Esophagus squamous epithelium (tissue), 5 donors: ENCODE measurements around the gene SRSF2. TPM values are rescaled to one million over a fixed set of nuclear protein-coding genes. Genes with fewer than 3 reads are reported as not detected.
A peak's percentile ranks its signal among the peaks of the same experiment; 100 is the strongest.

Experiments used
- DNase-seq: peaks from one replicate; lab custom pipeline; 2025; lab: John Stamatoyannopoulos, UW
- H3K27ac ChIP-seq, 4 donors: fragments of 200-600 bp; sonication (generic); one replicate each; pipeline ENCODE4 v1.5.1; 2016 to 2019; ENCODE audit warnings: mild to moderate bottlenecking in 1 of 4
- H3K27me3 ChIP-seq, 4 donors: fragments of 200-600 bp; sonication (generic); 1 replicate in 3 of 4; 2 replicates in 1 of 4; pipeline versions ENCODE4 v1.5.1 to v1.6.0; 2017 to 2021; ENCODE audit warnings: antibody characterized with exemption in 1 of 4
- H3K36me3 ChIP-seq, 3 donors: fragments of 200-600 bp; sonication (generic); one replicate each; pipeline ENCODE4 v1.5.1; 2016 to 2019
- H3K4me1 ChIP-seq, 3 donors: fragments of 200-600 bp; sonication (generic); one replicate each; pipeline ENCODE4 v1.5.1; 2017 to 2019
- H3K4me3 ChIP-seq, 4 donors: fragments of 200-600 bp; sonication (generic); 1 replicate in 3 of 4; 2 replicates in 1 of 4; pipeline ENCODE4 v1.5.1; 2016 to 2019; ENCODE audit warnings: mild to moderate bottlenecking in 2 of 4, moderate library complexity in 1 of 4
- H3K9me3 ChIP-seq, 3 donors: fragments of 200-600 bp; sonication (generic); one replicate each; pipeline ENCODE4 v1.5.1; 2016 to 2019
- POLR2A ChIP-seq, 4 donors: fragments of 450-650 bp; IDR thresholded peaks; one replicate each; pipeline ENCODE4 v1.6.1; 2017; ENCODE audit warnings: antibody characterized with exemption in 4 of 4, mild to moderate bottlenecking in 4 of 4, moderate library complexity in 3 of 4
- WGBS, 2 donors: methylation state at CpG; one replicate each; pipeline ENCODE4 v1.1.5; 2018; 5-methylcytosine and 5-hydroxymethylcytosine counted together
- intact Hi-C: fragments of 100-400 bp; cut with DNase I; formaldehyde crosslinking; loops from one replicate; pipeline ENCODE4 v1.15.0; 2022
- total RNA-seq, 4 donors: library from RNA; depleted of rRNA; stranded (reverse); fragments of >200 nt; gene quantifications; one replicate each; pipeline ENCODE4 v1.1.0, GENCODE V29; 2016
- TF ChIP-seq, protein P1 (sequence below), 6 experiments: fragments of 450-650 bp in 4 of 6; fragments of 200-600 bp in 2 of 6; sonication (generic) in 2 of 6; IDR thresholded peaks; one replicate each; pipeline ENCODE4 v1.5.1; 2016 to 2019; ENCODE audit warnings: antibody characterized with exemption in 6 of 6, mild to moderate bottlenecking in 4 of 6, moderate library complexity in 4 of 6
- donor health status: DM: yes; HTN: yes; CAD: no.

The SRSF2 gene, protein sequence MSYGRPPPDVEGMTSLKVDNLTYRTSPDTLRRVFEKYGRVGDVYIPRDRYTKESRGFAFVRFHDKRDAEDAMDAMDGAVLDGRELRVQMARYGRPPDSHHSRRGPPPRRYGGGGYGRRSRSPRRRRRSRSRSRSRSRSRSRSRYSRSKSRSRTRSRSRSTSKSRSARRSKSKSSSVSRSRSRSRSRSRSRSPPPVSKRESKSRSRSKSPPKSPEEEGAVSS
- 100 to 1,000 TPM; 203 to 286 (median 233) TPM for total RNA-seq

DNA sequence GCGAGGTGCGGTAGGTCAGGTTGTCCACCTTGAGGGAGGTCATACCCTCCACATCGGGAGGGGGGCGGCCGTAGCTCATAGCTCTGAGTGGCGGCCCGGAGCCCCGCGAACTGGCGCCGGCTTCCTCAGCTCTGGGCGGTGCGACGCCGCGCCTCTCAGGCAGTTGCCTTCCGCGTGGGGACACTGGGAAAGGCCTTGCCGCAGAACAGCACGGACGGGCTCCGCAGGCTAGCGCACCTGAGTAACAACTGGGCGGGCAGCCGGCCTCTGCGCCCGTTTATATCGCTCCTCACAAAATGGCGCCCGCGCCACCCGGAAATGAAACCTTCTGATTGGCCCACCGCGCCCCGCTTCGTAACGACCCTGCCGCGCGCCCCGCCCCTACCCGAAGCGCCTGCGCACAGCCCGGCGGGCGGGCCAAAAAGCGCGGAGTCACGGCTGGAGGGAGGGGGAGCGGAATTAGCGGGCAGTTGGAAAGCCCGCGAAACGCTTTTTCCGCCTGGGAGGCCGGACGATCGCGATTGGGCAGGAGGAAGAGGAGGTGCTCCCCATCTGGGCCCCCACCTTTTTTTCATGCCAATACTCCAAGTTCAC, at the start of gene SRSF2:
Gene SRSF2, minus strand, starts transcription at position 250 of the 594 bp plus-strand sequence. Its CDS starts 171 bp downstream, at position 79.
- Histone ChIP-seq H3K27ac (peak within 1 kb of the TSS; percentile 97 to 100 (median 99)), H3K27me3 (no peaks in the 10 kb centered on the region), H3K4me1 (peaks cover 21 to 68% (median 52%) of the 10 kb centered on the region in 3 donors), H3K4me3 (peak within 1 kb of the TSS; percentile 72 to 98 (median 90)), H3K9me3 (no peaks in the 10 kb centered on the region), H3K36me3 (peaks cover 0 to 48% (median 14%) of the 10 kb centered on the region in 3 donors)
- no CpG with 5 or more reads among the region's 60 CpGs for WGBS, 2 donors
- DNase-seq = peak; percentile 88
- intact Hi-C loops = no loop called here
- TF ChIP-seq POLR2A (IDR thresholded peaks at IDR 0.05) = peak; percentile 89 to 100 (median 100)
- TF ChIP-seq, protein P1, sequence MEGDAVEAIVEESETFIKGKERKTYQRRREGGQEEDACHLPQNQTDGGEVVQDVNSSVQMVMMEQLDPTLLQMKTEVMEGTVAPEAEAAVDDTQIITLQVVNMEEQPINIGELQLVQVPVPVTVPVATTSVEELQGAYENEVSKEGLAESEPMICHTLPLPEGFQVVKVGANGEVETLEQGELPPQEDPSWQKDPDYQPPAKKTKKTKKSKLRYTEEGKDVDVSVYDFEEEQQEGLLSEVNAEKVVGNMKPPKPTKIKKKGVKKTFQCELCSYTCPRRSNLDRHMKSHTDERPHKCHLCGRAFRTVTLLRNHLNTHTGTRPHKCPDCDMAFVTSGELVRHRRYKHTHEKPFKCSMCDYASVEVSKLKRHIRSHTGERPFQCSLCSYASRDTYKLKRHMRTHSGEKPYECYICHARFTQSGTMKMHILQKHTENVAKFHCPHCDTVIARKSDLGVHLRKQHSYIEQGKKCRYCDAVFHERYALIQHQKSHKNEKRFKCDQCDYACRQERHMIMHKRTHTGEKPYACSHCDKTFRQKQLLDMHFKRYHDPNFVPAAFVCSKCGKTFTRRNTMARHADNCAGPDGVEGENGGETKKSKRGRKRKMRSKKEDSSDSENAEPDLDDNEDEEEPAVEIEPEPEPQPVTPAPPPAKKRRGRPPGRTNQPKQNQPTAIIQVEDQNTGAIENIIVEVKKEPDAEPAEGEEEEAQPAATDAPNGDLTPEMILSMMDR (IDR thresholded peaks at IDR 0.05) = peak in 2 of 6 experiments; percentile 14 to 27

DNA sequence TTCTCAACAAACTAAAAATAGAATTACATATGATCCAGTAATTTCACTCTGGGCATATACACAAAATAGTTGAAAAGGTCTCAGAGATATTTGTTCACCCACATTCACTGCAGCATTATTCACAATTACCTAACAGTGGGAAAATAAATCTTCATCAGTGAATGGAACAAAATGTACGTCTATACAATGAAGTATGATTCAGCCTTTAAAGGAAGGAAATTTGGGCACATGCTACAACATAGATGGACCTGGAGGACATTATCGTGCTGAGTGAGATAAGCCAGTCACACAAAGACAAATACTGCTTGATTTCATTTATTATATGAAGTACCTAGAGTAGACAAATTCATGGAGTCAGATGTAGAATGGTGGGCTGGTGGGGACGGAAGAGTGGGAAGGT, 47.8 kb upstream of the SRSF2 start:
- no peak for TF ChIP-seq POLR2A (IDR thresholded peaks at IDR 0.05)
- TF ChIP-seq, protein P1 (IDR thresholded peaks at IDR 0.05) = no peak
- no peaks in the 10 kb centered on the region for H3K27me3 ChIP-seq
- H3K4me3 ChIP-seq = no peak overlapping the region
- intact Hi-C loops = no loop called here
- H3K27ac ChIP-seq = no peak overlapping the region
- WGBS, 2 donors = 60 to 63% methylated on average over 3 of the region's 3 CpGs
- peaks cover 0 to 58% (median 5%) of the 10 kb centered on the region in 3 donors for H3K36me3 ChIP-seq
- DNase-seq = no peak
- no peaks in the 10 kb centered on the region for H3K9me3 ChIP-seq
- H3K4me1 ChIP-seq = peaks cover 0 to 7% (median 0%) of the 10 kb centered on the region in 3 donors

DNA sequence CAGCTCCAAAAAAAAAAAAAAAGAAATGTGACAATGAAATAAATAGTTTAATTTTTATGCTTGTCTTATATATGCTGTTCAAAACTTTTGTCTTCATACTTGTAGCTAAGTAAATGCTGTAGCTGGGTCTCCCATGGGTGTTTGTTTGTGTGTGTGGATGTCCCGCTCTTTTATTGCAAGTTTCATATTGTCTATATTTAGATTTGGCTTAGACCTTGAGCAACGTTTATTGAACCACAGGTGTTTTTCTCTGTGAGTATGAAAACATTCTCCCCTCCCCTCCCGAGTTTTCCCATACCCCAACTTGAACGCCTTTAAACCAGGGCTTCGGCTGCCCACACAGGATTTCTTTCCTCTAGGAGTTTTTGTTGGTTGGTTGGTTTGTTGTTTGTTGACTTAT, 46.0 kb upstream of the SRSF2 start:
- peaks cover under 1 to 73% (median 5%) of the 10 kb centered on the region in 3 donors for H3K36me3 ChIP-seq
- 77 to 81% methylated on average over 5 of the region's 5 CpGs for WGBS, 2 donors
- DNase-seq = no peak
- no peak overlapping the region for H3K27ac ChIP-seq
- intact Hi-C loops = no loop called here
- H3K9me3 ChIP-seq = no peaks in the 10 kb centered on the region
- no peak overlapping the region for H3K4me3 ChIP-seq
- TF ChIP-seq, protein P1 (IDR thresholded peaks at IDR 0.05) = no peak
- no peak for TF ChIP-seq POLR2A (IDR thresholded peaks at IDR 0.05)
- H3K27me3 ChIP-seq = no peaks in the 10 kb centered on the region
- no peaks in the 10 kb centered on the region for H3K4me1 ChIP-seq

DNA sequence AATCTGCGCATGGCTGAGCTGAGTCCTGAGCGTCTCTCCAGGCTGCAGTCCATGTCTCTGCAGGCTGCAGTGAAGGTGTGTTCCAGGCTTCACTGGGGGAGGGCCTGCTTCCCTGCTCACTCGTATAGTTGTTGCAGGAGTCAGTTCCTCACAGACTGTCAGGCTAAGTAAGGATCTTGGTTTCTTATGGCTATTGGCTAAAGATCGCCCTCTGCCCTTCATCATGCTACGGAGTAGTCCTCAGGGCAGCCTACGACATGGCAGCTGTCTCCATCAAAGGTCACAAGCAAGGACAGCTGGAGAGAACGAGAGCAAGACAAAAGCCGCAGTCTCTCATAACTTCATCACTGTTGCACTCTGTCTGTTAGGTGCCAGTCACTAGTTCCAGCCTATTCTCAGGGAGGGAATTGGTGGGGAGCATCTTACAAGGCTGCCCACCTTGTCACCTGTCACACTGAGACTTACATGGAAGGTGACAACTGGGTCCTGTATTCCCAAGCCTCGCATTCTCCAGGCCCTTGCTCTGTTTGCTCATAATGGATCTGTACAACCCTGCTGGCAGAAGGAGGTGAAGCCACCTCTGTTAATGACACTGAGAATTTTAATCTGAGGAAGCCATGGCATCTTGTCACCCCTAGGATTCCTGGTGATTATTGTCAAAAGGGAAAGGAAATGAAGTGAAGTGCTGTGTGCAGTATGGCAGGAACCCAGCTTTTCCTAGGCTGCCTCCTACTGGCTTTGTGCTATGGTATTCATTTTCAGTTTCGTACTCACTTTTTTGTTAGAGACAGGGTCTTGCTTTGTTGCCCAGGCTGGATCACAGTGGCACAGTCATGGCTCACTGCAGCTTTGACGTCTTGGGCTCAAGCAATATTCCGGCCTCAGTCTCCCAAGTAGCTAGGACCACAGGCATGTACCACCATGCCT, 44.2 kb upstream of the SRSF2 start:
- WGBS, 2 donors = 91% methylated on average over 11 to 12 of the region's 12 CpGs
- Histone ChIP-seq H3K4me3 (no peak overlapping the region), H3K4me1 (no peaks in the 10 kb centered on the region), H3K27me3 (no peaks in the 10 kb centered on the region), H3K9me3 (no peaks in the 10 kb centered on the region), H3K36me3 (peaks cover 5 to 85% (median 11%) of the 10 kb centered on the region in 3 donors), H3K27ac (no peak overlapping the region)
- TF ChIP-seq POLR2A (IDR thresholded peaks at IDR 0.05) = no peak
- TF ChIP-seq, protein P1 (IDR thresholded peaks at IDR 0.05) = no peak
- intact Hi-C loops = no loop called here
- DNase-seq = no peak
